NCI-H510A (cell line): ENCODE measurements around the gene DACT3.
"Not testable (repeated sequence)": the region's sequence is repeated elsewhere in the genome, so short reads cannot be mapped to it uniquely, and the experiment has no call there.

Source experiments
- DNase-seq: peaks from one replicate; lab custom pipeline; 2025; lab: John Stamatoyannopoulos, UW

The DACT3 gene

DNA sequence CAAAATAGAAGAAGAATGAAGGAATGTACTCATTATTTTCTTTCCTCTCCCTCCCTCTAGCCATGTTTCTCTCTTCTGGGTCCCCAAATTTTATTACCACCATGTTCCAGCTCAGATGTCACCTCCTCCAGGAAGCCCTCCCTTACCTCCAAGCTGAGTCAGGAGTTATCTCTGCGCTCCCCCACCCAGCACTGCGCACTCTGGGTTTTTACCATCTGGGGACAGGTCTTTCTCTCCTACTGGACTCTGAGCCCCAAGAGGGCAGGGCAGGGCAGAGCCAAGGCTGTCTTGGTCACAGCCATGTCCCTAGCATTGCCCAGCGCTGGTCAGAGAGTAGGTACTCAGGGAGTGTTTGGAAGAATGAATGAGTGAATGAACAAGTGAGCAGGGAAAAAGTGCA is 27.9 kb downstream of the DACT3 start:
- DNase-seq = no peak

DNA sequence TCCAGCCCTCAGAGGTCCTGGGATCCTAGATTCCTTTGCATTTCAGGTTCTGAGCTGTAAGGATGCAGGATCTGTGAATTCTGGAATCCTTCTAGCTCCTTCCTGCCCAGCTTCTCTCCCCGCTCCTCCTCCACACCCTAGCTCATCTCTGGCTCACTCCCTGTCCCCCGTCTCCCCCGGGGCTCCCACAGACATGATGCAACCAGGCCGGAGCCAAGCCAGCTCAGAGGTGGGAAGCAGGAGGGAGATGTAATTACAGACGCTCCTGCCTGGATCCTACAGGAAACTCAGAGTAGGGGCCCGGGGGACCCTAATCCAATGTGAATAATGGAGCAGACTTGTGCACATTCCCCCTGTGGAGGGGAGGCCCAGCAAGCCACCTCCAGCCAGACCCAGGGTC is 29.5 kb downstream of the DACT3 start:
- no peak for DNase-seq

DNA sequence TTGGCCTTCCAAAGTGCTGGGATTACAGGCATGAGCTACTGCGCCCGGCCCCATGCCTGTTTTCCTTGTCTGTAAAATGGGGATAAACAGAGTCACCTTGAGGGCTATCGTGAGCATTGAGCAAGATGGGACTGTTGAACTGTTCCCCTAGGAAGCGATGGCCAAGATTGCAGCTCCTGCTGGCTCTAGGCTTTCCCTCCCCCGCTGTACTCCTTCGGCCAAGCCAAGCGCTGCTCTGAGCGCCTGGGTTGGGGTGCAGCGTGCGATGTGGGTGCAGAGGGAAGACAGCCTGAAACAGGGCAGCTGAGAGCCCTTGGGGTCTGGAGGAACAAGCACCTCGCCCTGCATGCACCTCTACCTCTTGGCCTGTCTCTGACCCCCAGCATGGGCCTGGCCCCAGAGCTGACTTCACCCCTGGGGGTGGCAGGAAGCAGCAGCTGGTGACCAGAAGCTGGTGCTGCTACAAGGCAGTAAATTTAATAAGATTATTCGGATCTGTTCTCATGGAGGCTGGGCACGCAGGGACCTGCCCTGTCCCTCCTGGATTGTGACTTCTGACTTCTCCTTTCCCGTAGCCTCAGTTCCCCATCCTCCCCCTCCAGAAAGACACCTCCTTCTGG is 30.3 kb downstream of the DACT3 start:
- DNase-seq = no peak

DNA sequence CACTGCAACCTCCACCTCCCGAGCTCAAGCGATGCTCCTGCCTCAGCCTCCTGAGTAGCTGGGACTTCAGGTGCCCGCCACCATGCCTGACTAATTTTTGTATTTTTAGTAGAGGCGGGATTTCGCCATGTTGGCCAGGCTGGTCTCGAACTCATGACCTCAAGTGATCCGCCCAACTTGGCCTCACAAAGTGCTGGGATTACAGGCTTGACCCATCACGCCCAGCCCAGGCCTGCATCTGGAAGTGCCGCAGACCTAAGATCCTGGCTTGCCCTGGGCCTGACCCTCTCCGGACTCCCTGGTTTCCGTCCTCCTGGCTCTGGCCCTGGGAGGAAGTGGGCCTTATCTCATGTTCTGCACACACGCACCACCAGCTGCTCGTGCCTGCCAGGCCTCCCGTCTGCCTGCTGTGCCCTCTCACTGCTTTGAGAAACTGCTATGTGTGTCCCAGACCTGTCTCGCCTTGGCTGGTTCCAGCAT is 31.4 kb downstream of the DACT3 start:
- no peak for DNase-seq

DNA sequence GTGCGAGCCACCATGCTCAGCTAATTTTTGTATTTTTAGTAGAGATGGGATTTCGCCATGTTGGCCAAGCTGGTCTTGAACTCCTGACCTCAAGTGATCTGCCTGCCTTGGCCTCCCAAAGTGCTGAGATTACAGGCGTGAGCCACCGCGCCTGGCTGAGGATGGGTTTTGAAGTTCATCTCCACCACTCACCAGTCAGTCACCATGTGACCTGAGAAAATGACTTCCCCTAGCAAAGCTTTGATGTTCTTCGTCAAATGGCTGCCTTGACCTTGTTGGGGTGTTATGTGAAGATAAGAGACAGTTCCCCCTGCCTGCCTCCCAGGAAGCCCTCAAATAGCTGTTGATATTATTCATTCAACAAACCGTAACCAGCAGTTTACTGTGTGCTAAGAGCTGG is 32.0 kb downstream of the DACT3 start:
- DNase-seq = not testable (repeated sequence)

DNA sequence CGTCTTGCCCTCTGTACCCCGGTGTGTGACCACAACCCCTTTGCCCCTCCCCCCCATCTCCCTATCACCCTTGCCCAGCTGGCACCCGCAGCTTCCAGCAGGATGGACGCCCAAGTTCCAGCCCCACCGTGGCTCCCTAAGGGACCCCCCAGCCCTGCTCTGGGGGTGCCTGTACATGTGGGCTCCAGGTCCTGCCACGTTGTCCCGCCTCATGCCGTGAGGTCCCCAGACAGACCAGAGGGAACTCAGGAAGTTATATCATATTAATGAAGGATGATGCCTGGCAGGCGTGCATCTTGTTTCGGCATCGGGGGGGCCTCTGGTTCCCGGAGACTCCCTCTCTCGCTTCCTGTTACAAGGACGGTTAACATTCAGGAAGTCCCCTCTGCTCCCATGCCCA is 34.5 kb downstream of the DACT3 start:
- DNase-seq = no peak

DNA sequence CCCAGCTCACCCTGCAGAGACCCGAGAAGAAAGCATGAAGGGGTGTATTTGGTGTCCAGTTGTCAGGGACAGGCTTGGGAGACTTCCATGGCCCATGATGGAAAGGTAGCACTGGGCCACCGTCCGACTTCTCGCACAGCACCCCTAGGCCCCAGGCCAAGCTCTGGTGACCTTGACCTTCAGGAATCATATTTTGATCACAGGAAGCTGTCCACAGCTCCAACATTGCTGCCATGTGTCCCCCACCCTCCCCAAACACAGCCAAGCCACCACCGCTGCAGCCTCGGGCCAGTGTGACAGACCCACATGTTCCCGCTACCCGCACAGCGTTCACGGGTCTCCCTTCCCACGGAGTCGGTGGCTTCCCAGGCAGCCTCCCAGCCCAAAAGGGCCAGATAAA is 35.3 kb downstream of the DACT3 start:
- no peak for DNase-seq

DNA sequence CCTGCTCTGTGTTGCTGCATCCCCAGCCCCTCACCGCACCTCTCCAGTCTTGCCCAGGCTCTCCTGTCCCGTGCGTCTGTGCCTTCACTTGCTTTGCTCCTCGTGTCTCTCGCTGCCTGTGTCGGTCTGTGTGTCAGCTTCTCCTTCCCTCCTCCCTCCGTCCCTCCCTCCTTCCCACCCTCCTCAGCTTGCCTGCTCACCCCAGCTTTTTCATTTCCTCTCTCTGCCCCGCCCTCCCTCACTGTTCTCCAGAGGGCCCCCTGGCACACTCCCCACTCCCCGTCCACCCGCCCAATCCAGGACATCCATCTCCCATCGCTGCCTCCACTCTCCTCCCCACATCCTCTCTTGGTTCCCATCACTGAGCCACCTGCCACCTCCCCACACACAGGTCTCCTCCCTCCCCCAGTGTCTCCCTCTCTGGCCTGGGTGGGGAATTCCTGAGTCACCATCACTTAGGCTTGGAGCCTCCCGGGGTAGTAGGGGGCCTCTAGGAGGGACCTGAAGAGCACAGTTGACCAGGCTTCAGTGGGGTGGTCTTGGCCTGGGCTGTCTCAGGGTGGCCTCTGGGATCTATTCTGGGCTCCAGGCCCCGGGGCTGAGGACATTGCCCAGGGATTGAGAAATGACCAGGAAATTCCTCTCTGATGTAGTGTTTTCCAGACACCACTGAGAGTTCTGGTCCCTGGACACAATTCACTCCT is 35.9 kb downstream of the DACT3 start, which contains the start of gene PTGIR:
Gene PTGIR, minus strand, starts transcription at position 132 of the 704 bp plus-strand sequence. CDS start 864 bp downstream, outside the sequence.
- DNase-seq = peak; percentile 39

DNA sequence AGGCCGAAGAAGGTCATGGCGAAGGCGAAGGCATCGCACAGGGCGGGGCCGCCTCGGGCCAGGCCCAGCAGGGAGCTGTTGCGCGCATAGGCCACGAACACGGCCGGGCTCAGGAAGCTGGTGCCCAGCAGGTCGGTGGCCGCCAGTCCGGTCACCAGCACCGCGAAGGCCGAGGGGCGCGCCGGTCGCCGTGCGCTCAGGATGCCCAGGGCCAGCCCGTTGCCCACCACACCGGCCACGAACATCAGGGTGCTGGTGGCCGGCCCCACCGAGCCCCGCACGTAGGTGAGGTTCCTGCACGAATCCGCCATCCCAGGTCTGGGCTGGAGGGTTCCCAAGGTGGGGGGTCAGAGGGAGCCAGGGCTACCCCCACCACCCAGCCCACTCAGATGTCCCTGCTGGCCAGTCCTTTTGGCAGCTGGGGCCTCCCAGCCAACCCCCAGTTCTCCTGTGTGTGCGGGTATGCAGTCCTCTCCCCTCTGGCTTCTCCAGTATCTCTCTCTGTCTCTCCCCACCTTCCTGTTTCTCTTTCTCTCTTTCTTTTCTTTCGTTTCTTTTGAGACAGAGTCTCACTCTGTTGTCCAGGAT is 37.0 kb downstream of the DACT3 start:
- no peak for DNase-seq

DNA sequence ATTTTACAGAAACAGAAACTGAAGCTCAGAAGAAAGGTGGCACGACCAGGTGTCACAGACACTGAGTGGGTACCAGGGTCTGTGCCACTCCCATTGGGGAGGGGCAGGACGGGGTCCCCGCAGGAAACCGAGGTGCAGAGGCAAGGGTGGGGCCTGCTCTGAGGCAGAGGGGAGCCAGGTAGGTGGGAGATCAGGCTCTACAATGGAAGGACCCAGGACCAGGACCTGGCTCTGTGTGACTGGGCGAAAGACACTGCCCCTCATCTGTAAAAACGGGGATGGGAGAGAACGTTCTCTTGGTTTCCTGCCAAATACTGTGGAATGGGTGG is 38.9 kb downstream of the DACT3 start:
- no peak for DNase-seq

DNA sequence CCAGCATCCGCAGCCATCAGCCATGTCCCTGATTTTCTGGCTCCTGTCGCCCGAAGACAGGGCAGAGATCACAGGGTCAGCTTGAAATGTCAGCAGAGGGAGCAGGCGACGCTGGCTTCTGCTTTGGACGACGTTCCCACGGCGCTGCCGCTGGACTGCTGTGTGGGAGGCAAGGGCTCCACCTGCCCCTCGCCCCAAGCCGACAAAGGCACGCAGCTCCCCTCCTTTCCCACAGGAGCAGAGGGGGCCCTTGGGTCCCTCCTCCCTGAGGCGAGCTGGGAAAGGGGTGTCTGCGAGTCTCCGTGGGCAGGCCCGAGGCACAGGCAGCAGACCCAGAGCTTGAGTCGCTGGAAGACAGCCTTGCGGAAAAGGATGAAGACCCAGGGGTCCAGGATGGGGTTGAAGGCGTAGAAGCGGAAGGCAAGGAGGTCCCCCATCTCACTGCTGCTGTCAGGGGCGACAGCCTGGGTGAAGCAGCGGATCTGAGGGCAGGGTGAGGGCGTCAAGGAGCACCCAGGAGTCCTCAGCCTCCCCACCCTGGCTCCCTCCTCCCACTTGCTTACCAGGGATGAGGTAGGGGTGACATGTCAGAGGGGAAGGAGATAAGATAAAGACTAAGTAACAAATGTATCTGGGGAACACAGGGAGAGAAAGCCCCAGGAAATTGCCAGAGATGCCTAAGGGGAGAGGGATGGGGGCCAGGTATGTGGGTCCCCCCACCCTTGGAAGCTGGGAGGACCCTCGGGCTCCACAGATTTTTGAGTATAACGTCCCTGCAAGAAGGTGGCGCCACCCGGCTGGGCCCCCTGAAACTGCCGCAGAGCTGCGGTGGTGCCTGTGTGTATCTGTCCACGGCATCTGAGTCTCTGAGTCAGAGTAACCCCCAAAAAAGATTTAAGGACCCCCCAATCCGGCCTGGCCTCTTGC is 39.5 kb downstream of the DACT3 start:
- no peak for DNase-seq

DNA sequence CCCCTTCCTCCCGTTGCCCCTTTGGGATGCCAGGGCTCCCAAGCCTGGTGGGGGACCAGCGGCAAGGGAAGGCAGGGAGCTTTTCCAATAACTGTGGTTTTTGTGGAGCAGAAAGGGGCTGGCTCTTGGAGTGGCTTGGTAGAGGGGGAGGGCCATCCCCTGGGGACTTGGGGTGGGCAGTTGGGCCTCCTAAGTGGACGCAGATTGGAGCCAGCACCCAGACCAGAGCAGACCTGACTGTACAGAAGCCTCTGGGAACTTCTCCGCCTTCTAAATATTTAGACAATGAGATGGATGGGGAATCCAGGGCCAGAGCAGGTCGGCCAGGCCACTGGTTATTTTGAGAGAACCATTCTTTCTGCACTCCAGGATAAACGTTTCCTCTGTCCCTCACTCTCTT is 40.3 kb downstream of the DACT3 start:
- DNase-seq = no peak

DNA sequence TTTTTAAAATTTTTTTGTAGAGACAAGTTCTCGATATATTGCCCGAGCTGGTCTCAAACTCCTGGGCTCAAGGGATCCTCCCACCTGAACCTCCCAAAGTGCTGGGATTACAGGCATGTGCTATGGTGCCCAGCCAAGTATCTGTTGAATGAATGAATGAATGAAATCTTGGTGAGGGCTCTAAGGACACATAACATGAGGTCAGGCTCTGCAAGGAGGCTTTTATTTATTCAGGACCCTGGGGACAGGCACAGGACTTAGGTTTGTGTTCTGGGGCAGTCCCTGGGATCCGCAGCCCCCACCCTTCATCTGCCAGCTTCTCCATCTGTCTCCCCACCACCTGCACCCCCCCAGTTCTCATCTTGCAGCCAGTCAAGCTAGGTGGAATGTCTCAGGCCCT is 40.7 kb downstream of the DACT3 start:
- DNase-seq = no peak

DNA sequence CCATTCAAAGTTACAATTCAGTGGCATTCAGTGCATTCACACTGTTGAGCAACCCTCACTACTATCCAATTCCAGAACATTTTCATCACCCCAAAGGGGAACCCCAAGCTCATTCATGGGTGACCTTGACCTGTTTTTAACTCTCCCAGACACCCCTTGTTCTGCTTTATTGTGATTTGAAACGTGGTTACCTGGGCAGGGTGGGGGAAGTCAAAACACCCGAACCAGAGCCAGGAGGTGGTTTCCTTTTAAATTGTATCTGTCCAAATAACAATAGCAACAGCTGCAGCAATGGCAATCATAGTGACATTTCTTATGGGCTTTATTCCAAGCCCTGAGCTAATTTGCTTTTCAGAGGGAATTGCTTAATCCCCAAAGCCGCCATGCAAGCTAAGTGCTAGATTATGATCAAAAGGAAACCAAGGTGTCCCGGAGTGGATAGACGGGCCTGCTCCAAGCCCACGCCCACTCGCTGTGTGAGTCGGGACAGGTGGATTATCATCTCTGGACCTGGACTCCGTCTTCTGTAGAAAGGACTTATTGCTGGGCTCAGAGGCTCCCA is 42.2 kb downstream of the DACT3 start:
- DNase-seq = no peak

DNA sequence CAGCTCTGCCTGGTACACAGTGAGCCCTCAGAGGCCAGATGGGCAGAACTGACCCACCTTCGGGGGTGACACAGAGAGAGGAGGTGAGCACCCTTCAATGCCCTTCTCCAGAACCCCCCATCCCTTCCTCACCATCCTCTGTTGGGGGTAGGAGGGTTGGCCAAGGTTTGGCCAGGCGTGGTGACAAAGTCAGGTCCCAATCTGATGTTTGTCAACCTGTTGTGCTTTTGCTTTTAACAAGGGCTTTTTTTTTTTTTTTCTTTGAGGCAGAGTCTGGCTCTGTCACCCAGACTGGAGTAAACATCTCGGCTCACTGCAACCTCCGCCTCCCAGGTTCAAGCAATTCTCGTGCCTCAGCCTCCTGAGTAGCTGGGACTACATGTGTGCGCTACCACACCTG is 43.4 kb downstream of the DACT3 start:
- DNase-seq = no peak

DNA sequence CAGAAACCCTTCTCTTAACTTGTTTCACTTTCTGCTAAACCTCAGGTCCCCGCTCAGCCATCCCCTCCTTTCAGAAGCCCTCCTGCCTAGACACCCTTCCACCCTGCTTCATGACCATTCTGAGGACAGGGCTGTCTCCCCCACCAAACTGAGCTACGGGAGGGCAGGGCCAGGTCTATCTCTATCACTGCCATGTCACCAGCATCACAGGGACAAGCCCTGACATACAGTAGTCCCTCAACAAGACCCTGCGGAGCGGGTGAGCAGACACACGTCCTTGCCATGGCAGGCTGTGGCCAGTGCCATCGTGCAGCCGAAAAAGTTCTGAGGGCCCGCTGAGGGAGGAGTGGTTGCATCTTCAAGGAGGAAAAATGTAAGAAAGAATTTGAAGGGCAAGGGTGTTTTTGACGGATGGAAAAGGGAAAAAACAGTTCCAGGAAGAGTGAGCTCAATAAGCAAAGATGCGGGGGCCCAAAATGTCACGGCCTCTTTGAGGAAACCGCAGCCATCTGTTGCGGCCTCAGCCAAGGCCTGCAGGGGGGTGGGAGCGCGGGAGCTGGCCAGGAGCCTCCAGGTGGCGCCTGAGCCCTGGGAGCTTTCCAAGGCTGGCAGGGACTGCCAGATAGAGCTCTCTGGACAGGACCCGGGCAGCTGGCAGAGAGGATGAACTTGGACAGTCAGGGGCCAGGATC is 44.2 kb downstream of the DACT3 start:
- DNase-seq = peak; percentile 49

DNA sequence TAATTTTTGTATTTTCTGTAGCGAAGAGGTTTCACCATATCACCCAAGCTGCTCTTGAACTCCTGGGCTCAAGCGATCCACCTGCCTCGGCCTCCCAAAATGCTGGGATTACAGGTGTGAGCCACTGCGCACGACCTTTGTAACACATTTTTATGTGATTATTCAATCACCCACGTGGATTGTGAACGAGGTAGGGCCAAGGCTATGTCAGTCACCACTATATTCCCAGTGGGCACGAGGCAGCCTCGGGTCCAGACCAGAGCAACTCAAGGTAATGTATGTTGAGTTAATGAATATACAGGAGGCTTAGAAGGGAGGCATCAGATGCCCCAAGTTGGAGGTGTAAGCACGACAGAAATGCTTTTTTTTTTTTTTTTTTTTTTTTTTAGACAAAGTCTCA is 45.0 kb downstream of the DACT3 start:
- no peak for DNase-seq

DNA sequence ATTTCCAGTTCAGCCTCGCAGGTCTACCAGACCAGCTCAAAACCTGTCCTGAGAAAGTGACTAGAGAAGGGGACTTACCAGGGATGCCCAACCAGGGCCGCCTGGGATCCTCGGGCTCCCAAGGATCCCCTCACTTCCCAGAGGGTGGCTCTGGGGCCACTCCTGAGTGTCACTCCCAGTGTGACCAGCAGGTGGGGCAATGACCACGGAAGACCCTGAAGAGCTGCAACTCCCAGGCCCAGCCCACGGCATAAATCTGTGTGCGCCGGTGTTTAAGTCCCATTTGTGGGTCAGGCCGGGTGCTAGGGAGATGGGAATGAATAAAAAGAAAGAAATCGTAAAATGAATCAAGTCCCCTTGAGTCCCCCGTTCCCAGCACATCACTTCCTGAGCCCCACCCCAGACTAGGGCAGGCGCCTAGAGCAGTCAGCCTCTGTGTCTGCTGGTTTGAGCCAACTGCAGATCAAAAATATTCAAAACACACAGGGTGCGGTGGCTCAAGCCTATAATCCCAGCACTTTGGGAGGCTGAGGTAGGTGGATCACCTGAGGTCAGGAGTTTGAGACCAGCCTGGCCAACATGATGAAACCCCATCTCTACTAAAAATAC is 46.8 kb downstream of the DACT3 start:
- no peak for DNase-seq

DNA sequence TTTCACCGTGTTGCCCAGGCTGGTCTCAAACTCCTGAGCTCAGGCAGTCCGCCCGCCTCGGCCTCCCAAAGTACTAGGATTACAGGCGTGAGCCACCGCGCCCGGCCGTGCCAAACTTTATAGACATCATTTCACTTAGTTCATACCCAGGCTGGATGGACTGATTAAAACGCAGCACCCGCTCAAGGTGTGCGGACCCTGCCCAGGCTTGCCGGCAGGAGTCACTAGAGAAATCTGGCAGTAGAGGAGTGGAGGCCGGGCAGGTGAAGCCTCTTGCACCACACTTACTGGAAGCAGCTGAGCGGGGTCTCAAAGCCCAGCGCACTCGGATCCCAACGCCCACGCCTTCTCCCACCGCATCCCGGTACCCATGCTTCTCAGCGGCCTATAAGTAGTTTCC is 47.5 kb downstream of the DACT3 start:
- DNase-seq = no peak

DNA sequence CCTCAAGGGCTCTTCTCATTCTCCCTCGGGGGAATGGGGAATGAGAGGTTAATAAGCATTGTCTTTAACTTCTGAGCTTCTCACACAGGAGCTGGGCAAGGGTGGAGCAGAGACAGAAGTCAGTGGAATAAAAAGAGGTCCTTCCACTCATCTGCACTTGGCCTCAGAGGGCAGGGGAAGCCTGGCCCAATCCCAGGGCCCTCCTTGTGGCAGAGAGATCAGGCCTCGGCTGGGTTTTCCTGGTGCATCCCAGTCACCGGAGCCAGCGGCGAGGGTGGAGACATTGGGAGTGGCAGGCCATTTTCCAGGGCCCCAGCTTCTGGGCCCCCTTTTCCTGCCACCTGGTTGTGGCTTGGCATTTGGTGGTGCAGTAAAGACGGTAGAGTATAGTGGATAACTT is 49.2 kb downstream of the DACT3 start:
- DNase-seq = no peak
